Dermis blood vessel endothelial cell (primary cell): ENCODE measurements around the gene MAMDC4. TPM values are rescaled to one million over a fixed set of nuclear protein-coding genes. Genes with fewer than 3 reads are reported as not detected.

Experiments
- DNase-seq: peaks from one replicate; pipeline ENCODE4 v3.0.0; 2010
- total RNA-seq: library from RNA; depleted of rRNA; stranded (reverse); fragments of >200 nt; gene quantifications from 2 replicates; pipeline ENCODE4 v1.2.3, GENCODE V29; 2014

The MAMDC4 gene
- total RNA-seq, 1 donor from 2014 or later = 5.1 TPM

DNA sequence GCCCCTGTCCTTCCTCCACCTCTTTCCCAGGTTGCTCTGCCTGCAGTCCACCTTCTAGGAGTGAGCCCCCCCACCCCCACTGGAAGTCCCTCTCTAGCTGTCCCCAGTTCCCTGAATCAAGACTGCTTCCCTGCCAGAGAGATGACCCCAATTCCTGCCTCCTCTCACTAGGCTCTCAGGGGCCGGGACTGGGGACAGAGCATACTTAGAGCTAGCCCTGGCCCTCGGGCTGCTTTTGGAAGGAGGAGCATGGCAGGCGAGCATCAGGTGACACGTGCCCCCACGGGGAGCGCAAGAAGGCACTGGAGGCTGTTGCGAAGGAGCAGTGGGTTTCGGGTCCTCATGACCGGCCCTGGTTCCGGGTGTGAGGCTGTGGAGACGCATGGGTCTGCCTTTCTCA is 43.9 kb downstream of the MAMDC4 start:
- no peak for DNase-seq

DNA sequence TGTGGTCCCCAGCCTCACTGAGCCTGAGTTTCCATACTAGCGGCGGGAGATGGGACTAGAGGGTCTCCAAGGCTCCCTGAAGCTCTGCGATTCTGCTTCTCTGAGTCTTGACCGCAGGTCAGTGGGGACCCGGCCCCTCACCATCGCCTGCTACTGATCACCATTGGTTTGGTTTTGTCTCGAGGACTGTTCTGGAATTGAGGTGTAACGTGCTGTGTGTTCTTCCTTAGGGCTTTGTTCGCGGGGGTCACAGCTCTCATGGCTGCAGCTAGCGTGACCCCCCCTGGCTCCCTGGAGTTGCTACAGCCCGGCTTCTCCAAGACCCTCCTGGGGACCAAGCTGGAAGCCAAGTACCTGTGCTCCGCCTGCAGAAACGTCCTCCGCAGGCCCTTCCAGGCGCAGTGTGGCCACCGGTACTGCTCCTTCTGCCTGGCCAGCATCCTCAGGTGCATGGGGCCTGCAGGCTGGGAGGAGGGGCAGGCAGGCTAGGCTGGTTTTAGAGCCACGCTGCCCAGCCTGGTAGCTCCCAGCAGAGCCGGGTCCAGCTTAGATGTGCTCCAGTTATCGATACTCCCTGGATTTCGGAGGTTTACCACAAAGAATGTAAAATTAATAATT is 46.4 kb downstream of the MAMDC4 start:
- DNase-seq = no peak

DNA sequence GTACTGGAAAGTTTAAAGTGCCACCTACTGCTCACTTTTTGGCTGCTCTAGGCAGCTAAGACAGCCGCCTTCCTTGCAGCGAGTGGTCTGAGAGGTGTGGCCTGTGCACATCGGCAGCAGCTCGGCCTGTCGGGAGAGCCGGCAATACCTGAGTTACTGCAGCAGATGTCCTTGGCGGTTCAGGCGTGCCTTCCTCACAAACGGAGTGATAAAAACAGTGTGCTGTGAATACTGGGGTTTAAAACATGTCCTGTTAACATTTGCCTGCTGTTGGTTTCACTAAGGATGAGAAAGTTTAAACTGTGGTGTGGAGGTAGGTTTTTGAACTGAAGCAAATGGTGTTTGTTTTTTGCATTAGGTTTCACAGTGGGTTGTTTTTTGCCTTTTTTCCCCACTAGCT is 47.0 kb downstream of the MAMDC4 start:
- DNase-seq = no peak

GRCh38 chr9:136900556-136900955 is 48.4 kb downstream of the MAMDC4 start:
- no peak for DNase-seq

DNA sequence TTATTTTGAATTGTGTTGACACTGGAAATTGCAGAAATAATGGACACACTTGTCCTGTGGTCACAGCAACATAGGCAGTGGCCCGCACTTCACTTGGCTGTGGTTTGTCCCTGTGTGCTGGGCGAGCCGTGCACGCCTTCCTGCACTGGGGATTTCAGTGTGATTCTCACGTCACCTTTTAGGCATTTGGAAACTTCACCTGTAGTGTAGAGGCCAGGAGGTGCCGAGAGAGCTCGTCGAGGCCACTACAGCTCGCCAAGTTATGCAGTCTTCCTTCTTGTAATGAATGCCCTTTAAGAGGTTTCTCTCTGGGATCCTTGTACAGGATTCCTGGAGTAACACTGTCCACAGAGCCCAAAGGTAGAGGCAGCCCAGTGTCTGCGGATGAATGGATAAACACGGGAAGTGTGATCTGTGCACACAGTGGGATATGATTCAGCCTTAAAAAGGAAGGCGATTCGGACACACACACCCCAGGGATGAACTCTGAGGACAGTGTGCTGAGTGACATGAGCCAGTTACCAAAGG is 48.9 kb downstream of the MAMDC4 start:
- DNase-seq = no peak

GRCh38 chr9:136901516-136902258 is 49.5 kb downstream of the MAMDC4 start:
- DNase-seq = peak; percentile 61

- peak; percentile 81 for DNase-seq
Observed at GRCh38 chr9:136902259-136902821, 50.2 kb downstream of the MAMDC4 start.

- no peak for DNase-seq
Observed at GRCh38 chr9:136903041-136903554, 51.0 kb downstream of the MAMDC4 start.

GRCh38 chr9:136906266-136906665 is 54.1 kb downstream of the MAMDC4 start:
- DNase-seq = no peak

GRCh38 chr9:136907011-136907914 is 55.1 kb downstream of the MAMDC4 start:
- DNase-seq = no peak

Other genes starting within 250 kb of the MAMDC4 start
- gene EGFL7, start 189.4 kb upstream of the MAMDC4 start, total RNA-seq = 571 and 768 TPM in 2 replicates
- 46.1 and 62.6 TPM in 2 replicates for gene AGPAT2, start 164.9 kb upstream of the MAMDC4 start, total RNA-seq
- gene DIPK1B, start 139.8 kb upstream of the MAMDC4 start, total RNA-seq = 172 and 238 TPM in 2 replicates
- 0.05 TPM in 1 of 2 replicates, not detected in the other for gene LCN10, start 109.4 kb upstream of the MAMDC4 start, total RNA-seq
- gene LCN6, start 103.8 kb upstream of the MAMDC4 start, total RNA-seq = 0.68 TPM in 1 of 2 replicates, not detected in the other
- not detected in 2 replicates for gene LCN8, start 94.1 kb upstream of the MAMDC4 start, total RNA-seq
- 0.05 TPM in 1 of 2 replicates, not detected in the other for gene LCN15, start 87.8 kb upstream of the MAMDC4 start, total RNA-seq
- 47.9 and 98.5 TPM in 2 replicates for gene TMEM141, start 61.0 kb upstream of the MAMDC4 start, total RNA-seq
- 0.37 and 1.0 TPM in 2 replicates for gene CCDC183, start 56.0 kb upstream of the MAMDC4 start, total RNA-seq
- gene RABL6, start 44.4 kb upstream of the MAMDC4 start, total RNA-seq = 69.1 and 95.8 TPM in 2 replicates
- gene AJM1, start 9.9 kb upstream of the MAMDC4 start, total RNA-seq = 1.0 TPM in 2 replicates
- gene PHPT1, start 2.9 kb upstream of the MAMDC4 start, total RNA-seq = 99.0 and 104 TPM in 2 replicates
- 309 and 438 TPM in 2 replicates for gene EDF1, start 14.0 kb downstream of the MAMDC4 start, total RNA-seq
- 20.6 and 24.2 TPM in 2 replicates for gene TRAF2, start 34.2 kb downstream of the MAMDC4 start, total RNA-seq
- 255 and 270 TPM in 2 replicates for gene FBXW5, start 92.4 kb downstream of the MAMDC4 start, total RNA-seq
- gene C8G, start 92.9 kb downstream of the MAMDC4 start, total RNA-seq = 1.7 TPM in 1 of 2 replicates, not detected in the other
- gene LCN12, start 99.9 kb downstream of the MAMDC4 start, total RNA-seq = not detected in 2 replicates
- 0.17 and 0.60 TPM in 2 replicates for gene PTGDS, start 125.2 kb downstream of the MAMDC4 start, total RNA-seq
- not detected in 2 replicates for gene LCNL1, start 130.6 kb downstream of the MAMDC4 start, total RNA-seq
- 13.5 and 17.9 TPM in 2 replicates for gene PAXX, start 140.1 kb downstream of the MAMDC4 start, total RNA-seq
- 0.09 TPM in 1 of 2 replicates, not detected in the other for gene CLIC3, start 144.2 kb downstream of the MAMDC4 start, total RNA-seq
- gene ABCA2, start 175.9 kb downstream of the MAMDC4 start, total RNA-seq = 8.5 and 13.3 TPM in 2 replicates
- gene FUT7, start 179.7 kb downstream of the MAMDC4 start, total RNA-seq = not detected in 2 replicates
- gene NPDC1, start 193.8 kb downstream of the MAMDC4 start, total RNA-seq = 39.7 and 46.8 TPM in 2 replicates
- not detected in 2 replicates for gene ENTPD2, start 201.7 kb downstream of the MAMDC4 start, total RNA-seq
- 6.0 and 36.3 TPM in 2 replicates for gene SAPCD2, start 218.2 kb downstream of the MAMDC4 start, total RNA-seq
- gene UAP1L1, start 225.2 kb downstream of the MAMDC4 start, total RNA-seq = 27.0 and 27.2 TPM in 2 replicates
- 73.1 and 76.6 TPM in 2 replicates for gene MAN1B1, start 234.6 kb downstream of the MAMDC4 start, total RNA-seq